BLaER1 treated with 17β-estradiol and CSF1 and Interleukin-3, amounts not matched to agents 10 nM and 100 nM (cell line): ENCODE measurements around the gene SLC41A3.

ENCODE experiments used
- H3K27ac ChIP-seq, 11 experiments: shearing (Covaris generic); formaldehyde crosslinking; 2 replicates each; pipeline ENCODE4 v1.8.1; 2022
- H3K27me3 ChIP-seq, 11 experiments: shearing (Covaris generic); formaldehyde crosslinking; 2 replicates each; pipeline ENCODE4 v1.8.1; 2022
- H3K36me3 ChIP-seq, 11 experiments: shearing (Covaris generic); formaldehyde crosslinking; 2 replicates each; pipeline ENCODE4 v1.8.1; 2022
- H3K4me1 ChIP-seq, 10 experiments: shearing (Covaris generic); formaldehyde crosslinking; 2 replicates each; pipeline ENCODE4 v1.8.1; 2022
- H3K4me2 ChIP-seq, 11 experiments: shearing (Covaris generic); formaldehyde crosslinking; 2 replicates each; pipeline ENCODE4 v1.8.1; 2022
- H3K4me3 ChIP-seq, 10 experiments: shearing (Covaris generic); formaldehyde crosslinking; 2 replicates each; pipeline ENCODE4 v1.8.1; 2022
- H3K9ac ChIP-seq, 11 experiments: shearing (Covaris generic); formaldehyde crosslinking; 2 replicates each; pipeline ENCODE4 v1.8.1; 2022
- H3K9me3 ChIP-seq, 11 experiments: shearing (Covaris generic); formaldehyde crosslinking; replicated peaks in 1 of 11; 2 replicates each; pipeline ENCODE4 v1.8.1; 2022
- H4K20me1 ChIP-seq, 11 experiments: shearing (Covaris generic); formaldehyde crosslinking; 2 replicates each; pipeline ENCODE4 v1.8.1; 2022
- Cebpa-rat ChIP-seq, 11 experiments: shearing (Covaris generic); IDR thresholded peaks; 2 replicates each; pipeline ENCODE4 v1.8.1; 2022

The SLC41A3 gene

DNA sequence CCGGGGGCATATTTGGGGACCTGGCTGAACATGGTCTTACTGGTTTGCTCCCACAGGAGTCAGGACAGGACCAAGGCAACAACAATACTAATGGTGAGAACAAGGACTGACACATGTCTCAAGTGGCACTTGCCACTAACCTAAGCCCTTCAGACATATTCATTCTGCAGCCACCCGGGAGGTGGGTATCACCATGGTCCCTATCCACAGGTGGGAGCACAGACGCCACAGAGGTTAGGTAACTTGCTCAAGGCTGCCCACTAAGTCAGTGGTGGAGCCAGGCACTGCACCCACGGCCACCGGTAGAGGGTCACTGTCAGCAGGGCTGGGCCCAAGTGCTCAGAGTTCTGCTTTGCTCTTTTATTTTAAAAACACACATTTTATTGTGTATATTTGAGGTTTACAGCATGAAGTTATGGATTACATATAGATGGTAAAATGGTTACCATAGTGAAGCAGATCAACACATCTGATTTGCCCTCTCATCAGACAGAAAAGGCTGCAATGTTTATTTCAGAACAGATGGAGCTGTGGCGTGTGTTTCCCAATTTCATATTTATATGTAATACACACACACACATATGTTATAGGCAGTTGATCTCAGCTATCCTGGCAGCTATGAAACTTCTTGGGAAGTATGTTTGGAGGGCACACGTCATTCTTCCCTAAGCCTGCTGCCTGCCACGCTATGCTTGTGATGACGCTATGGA lies 30.0 kb upstream of the SLC41A3 start:
- Histone ChIP-seq H3K4me3 (no peak overlapping the region), H3K9me3 (no peaks in the 10 kb centered on the region), H3K9ac (no peak overlapping the region), H3K27me3 (no peaks in the 10 kb centered on the region), H3K4me1 (no peaks in the 10 kb centered on the region), H4K20me1 (no peaks in the 10 kb centered on the region), H3K36me3 (no peaks in the 10 kb centered on the region), H3K4me2 (no peak overlapping the region), H3K27ac (no peak overlapping the region)
- TF ChIP-seq Cebpa-rat (IDR thresholded peaks at IDR 0.05) = no peak

- Histone ChIP-seq H3K4me2 (no peak overlapping the region), H3K4me1 (no peaks in the 10 kb centered on the region), H3K36me3 (no peaks in the 10 kb centered on the region), H4K20me1 (no peaks in the 10 kb centered on the region), H3K27me3 (no peaks in the 10 kb centered on the region), H3K9me3 (no peaks in the 10 kb centered on the region), H3K9ac (no peak overlapping the region), H3K4me3 (no peak overlapping the region), H3K27ac (no peak overlapping the region)
- no peak for TF ChIP-seq Cebpa-rat (IDR thresholded peaks at IDR 0.05)
Measured at GRCh38 chr3:126113238-126113555, 29.3 kb upstream of the SLC41A3 start.

GRCh38 chr3:126112531-126113237 lies 28.8 kb upstream of the SLC41A3 start:
- no peak for TF ChIP-seq Cebpa-rat (IDR thresholded peaks at IDR 0.05)

GRCh38 chr3:126111566-126112475 lies 27.9 kb upstream of the SLC41A3 start:
- H3K9me3 ChIP-seq = no peaks in the 10 kb centered on the region
- H3K36me3 ChIP-seq = no peaks in the 10 kb centered on the region
- no peaks in the 10 kb centered on the region for H3K27me3 ChIP-seq
- H3K4me1 ChIP-seq = no peaks in the 10 kb centered on the region
- no peak overlapping the region for H3K4me2 ChIP-seq
- H4K20me1 ChIP-seq = no peaks in the 10 kb centered on the region
- no peak overlapping the region for H3K9ac ChIP-seq
- TF ChIP-seq Cebpa-rat (IDR thresholded peaks at IDR 0.05) = no peak
- H3K4me3 ChIP-seq = no peak overlapping the region
- H3K27ac ChIP-seq = no peak overlapping the region

More at GRCh38 chr3:126112531-126113237, 28.8 kb upstream of the SLC41A3 start:
- no peaks in the 10 kb centered on the region for H3K4me1 ChIP-seq
- H3K4me2 ChIP-seq = no peak overlapping the region
- H3K9ac ChIP-seq = no peak overlapping the region
- no peaks in the 10 kb centered on the region for H4K20me1 ChIP-seq
- no peaks in the 10 kb centered on the region for H3K36me3 ChIP-seq
- no peak overlapping the region for H3K27ac ChIP-seq
- H3K4me3 ChIP-seq = no peak overlapping the region
- no peaks in the 10 kb centered on the region for H3K27me3 ChIP-seq
- no peaks in the 10 kb centered on the region for H3K9me3 ChIP-seq

- no peak overlapping the region for H3K27ac ChIP-seq
- no peak overlapping the region for H3K4me2 ChIP-seq
- no peak for TF ChIP-seq Cebpa-rat (IDR thresholded peaks at IDR 0.05)
- H4K20me1 ChIP-seq = no peaks in the 10 kb centered on the region
- no peak overlapping the region for H3K9ac ChIP-seq
- no peaks in the 10 kb centered on the region for H3K9me3 ChIP-seq
- H3K4me1 ChIP-seq = no peaks in the 10 kb centered on the region
- no peaks in the 10 kb centered on the region for H3K36me3 ChIP-seq
- no peak overlapping the region for H3K4me3 ChIP-seq
- no peaks in the 10 kb centered on the region for H3K27me3 ChIP-seq
Measured at GRCh38 chr3:126111126-126111551, 27.2 kb upstream of the SLC41A3 start.

- Histone ChIP-seq H3K36me3 (no peaks in the 10 kb centered on the region), H3K27me3 (no peaks in the 10 kb centered on the region), H3K9ac (no peak overlapping the region), H3K4me2 (no peak overlapping the region), H3K9me3 (no peaks in the 10 kb centered on the region), H3K4me1 (no peaks in the 10 kb centered on the region), H3K27ac (no peak overlapping the region), H4K20me1 (no peaks in the 10 kb centered on the region), H3K4me3 (no peak overlapping the region)
- TF ChIP-seq Cebpa-rat (IDR thresholded peaks at IDR 0.05) = no peak
Measured at GRCh38 chr3:126110431-126111125, 26.7 kb upstream of the SLC41A3 start.

GRCh38 chr3:126109880-126110235 lies 25.9 kb upstream of the SLC41A3 start:
- Histone ChIP-seq H3K4me2 (no peak overlapping the region), H3K4me1 (no peaks in the 10 kb centered on the region), H3K27me3 (no peaks in the 10 kb centered on the region), H3K9me3 (no peaks in the 10 kb centered on the region), H3K36me3 (no peaks in the 10 kb centered on the region), H3K27ac (no peak overlapping the region), H3K9ac (no peak overlapping the region), H4K20me1 (no peaks in the 10 kb centered on the region), H3K4me3 (no peak overlapping the region)
- TF ChIP-seq Cebpa-rat (IDR thresholded peaks at IDR 0.05) = no peak

DNA sequence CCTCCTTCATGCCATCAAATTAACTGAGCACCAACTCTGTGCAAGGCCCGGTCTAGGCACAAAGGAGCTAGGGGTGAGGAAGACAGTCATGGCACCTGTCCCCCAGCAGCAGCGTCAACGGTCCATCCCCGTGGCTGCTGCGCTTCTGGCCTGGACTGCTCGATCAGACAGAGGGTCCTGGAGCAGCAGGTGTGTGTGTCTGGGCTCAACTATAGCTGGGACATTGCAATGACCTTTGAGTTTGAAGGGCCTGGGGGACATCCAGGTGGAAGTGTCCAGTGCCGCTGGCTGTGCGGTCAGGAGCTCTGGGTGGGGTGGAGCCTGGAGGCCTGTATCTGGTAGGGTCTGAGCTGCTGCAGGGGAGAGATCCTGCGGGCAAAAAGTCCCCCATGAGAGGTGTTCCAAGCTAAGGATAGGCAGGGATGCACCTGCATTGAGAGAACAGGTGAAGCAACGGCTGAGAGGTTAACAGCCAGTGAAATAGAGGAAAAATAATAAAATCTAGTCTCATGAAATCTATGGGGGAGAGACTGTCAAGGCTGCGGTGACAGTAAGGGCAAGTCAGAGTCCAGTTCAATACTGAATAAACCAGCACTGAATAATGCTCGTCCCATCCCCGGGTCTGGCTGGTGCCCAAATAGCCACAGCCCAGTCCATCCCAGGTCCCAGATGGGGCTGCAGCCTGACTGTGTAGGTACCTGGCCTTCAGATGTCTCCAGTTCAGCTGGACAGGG lies 25.4 kb upstream of the SLC41A3 start:
- H3K36me3 ChIP-seq = no peaks in the 10 kb centered on the region
- no peak overlapping the region for H3K9ac ChIP-seq
- no peaks in the 10 kb centered on the region for H3K9me3 ChIP-seq
- no peaks in the 10 kb centered on the region for H3K27me3 ChIP-seq
- H3K4me1 ChIP-seq = no peaks in the 10 kb centered on the region
- TF ChIP-seq Cebpa-rat (IDR thresholded peaks at IDR 0.05) = no peak
- H3K27ac ChIP-seq = no peak overlapping the region
- H3K4me3 ChIP-seq = no peak overlapping the region
- H3K4me2 ChIP-seq = no peak overlapping the region
- no peaks in the 10 kb centered on the region for H4K20me1 ChIP-seq

DNA sequence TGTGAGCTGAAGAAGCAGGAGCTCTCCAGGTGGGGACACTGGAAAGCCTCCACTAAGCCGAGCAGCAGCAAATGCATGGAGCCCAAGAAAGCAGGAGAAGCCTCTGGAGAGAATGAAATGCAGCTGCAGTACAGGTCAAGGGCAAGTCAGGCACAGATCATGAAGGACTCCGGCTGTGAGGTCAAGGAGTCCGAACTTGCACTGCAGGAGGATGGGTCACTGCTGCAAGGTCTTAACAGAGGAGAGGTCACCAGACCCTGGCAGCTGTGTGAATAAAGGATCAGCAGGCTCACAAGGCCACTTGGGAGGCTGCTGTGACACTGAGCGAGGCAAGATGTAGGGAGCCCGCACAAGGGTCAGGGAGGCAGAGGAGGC lies 24.7 kb upstream of the SLC41A3 start:
- H3K4me2 ChIP-seq = no peak overlapping the region
- H3K4me3 ChIP-seq = no peak overlapping the region
- H3K9me3 ChIP-seq = no peaks in the 10 kb centered on the region
- TF ChIP-seq Cebpa-rat (IDR thresholded peaks at IDR 0.05) = no peak
- no peaks in the 10 kb centered on the region for H3K27me3 ChIP-seq
- no peaks in the 10 kb centered on the region for H4K20me1 ChIP-seq
- no peaks in the 10 kb centered on the region for H3K4me1 ChIP-seq
- H3K36me3 ChIP-seq = no peaks in the 10 kb centered on the region
- no peak overlapping the region for H3K9ac ChIP-seq
- no peak overlapping the region for H3K27ac ChIP-seq
